22Rv1 (cell line): ENCODE measurements around the gene CTAGE1.
"Not testable (repeated sequence)": the region's sequence is repeated elsewhere in the genome, so short reads cannot be mapped to it uniquely, and the experiment has no call there.

Source experiments
- H3K27ac ChIP-seq: fragments of 450-650 bp; 2 replicates; pipeline ENCODE4 v1.5.1; 2017
- ZFX ChIP-seq: fragments of 450-650 bp; IDR thresholded peaks from 2 replicates; pipeline ENCODE4 v1.6.1; 2017; ENCODE audit warnings: antibody characterized with exemption, borderline replicate concordance
- TF ChIP-seq, protein P1 (sequence below): fragments of 450-650 bp; IDR thresholded peaks from 2 replicates; pipeline ENCODE4 v1.5.1; 2017; ENCODE audit warnings: mild to moderate bottlenecking

The CTAGE1 gene

DNA sequence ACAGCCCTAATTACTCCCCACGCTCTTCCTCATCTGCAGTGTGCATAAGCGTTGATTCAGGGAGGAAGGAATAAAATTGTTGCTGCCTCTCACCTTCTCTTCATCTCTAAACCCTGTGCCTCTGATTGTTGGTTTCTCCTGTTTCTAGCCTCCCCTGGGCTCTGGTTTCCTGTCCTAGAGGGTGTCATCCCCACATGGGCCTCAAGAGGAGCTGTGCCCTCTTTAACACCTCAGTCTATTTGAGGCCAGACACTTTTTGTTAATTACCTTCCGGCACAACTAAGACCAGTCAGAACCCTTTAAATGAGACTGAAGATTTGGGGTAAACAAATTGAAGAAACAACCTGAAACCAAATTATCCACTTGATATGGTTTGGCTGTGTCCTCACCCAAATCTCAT is 9.7 kb downstream of the CTAGE1 start:
- no peak overlapping the region for H3K27ac ChIP-seq
- TF ChIP-seq, protein P1, sequence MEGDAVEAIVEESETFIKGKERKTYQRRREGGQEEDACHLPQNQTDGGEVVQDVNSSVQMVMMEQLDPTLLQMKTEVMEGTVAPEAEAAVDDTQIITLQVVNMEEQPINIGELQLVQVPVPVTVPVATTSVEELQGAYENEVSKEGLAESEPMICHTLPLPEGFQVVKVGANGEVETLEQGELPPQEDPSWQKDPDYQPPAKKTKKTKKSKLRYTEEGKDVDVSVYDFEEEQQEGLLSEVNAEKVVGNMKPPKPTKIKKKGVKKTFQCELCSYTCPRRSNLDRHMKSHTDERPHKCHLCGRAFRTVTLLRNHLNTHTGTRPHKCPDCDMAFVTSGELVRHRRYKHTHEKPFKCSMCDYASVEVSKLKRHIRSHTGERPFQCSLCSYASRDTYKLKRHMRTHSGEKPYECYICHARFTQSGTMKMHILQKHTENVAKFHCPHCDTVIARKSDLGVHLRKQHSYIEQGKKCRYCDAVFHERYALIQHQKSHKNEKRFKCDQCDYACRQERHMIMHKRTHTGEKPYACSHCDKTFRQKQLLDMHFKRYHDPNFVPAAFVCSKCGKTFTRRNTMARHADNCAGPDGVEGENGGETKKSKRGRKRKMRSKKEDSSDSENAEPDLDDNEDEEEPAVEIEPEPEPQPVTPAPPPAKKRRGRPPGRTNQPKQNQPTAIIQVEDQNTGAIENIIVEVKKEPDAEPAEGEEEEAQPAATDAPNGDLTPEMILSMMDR, result peak; percentile 16; the same call in 1 of the 2 replicates
- TF ChIP-seq ZFX, result no peak

DNA sequence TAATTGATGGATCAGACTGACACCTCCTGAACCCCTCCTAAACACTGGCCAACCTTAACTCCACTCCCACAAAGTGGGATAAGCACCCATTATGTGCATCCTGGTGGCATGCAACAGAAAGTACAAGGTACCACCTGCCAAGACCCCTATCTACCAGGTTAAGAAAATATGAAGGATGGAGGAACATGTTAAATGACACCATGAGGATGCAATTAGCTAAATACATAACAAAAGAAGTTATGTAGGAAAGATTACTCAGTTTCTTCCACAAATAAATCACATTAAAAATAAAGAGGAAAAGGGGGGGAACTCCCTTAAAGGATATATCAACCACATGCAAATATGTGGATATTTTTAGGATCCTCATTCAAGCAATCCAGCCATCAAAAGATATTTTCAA is 12.6 kb downstream of the CTAGE1 start:
- no peak overlapping the region for H3K27ac ChIP-seq
- no peak for TF ChIP-seq ZFX
- TF ChIP-seq, protein P1, result no peak

DNA sequence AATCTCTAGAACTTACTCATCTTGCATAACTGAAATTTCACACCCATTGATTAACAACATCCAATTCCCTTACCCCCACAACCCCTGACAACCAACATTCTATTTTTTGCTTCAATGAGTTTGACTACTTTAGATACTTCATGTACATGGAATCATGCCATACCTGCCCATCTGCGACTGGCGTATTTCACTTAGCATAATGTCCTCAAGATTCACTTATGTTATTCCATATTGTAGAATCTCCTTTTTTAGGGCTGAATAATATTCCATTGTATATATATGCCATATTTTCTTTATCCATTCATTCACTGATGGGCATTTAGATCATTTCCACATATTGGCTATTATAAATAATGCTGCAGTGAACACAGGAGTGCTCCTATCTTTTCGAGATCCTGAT is 13.8 kb downstream of the CTAGE1 start:
- H3K27ac ChIP-seq, result no peak overlapping the region

DNA sequence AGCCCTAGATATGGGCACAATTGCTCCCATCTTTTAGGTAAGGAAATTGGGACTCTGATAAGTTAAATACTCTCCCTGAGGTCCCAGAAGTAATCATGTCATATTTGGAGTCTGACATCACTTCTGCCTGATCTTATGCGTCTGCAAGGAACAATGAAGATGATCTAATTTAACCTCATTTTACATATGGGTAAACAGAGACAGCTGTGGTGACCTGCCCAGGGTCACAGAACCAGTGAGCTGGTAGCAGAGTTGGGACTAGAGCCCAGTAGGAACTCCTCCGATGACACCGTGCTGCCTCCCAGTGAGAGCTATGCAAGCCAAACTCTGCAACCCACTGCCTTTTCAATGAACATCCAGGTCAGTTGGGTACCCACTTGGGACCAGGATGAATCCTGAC is 17.8 kb downstream of the CTAGE1 start:
- TF ChIP-seq, protein P1, result no peak
- no peak for TF ChIP-seq ZFX

More for the DNA sequence above, 13.8 kb downstream of the CTAGE1 start:
- TF ChIP-seq, protein P1, result no peak
- no peak for TF ChIP-seq ZFX

DNA sequence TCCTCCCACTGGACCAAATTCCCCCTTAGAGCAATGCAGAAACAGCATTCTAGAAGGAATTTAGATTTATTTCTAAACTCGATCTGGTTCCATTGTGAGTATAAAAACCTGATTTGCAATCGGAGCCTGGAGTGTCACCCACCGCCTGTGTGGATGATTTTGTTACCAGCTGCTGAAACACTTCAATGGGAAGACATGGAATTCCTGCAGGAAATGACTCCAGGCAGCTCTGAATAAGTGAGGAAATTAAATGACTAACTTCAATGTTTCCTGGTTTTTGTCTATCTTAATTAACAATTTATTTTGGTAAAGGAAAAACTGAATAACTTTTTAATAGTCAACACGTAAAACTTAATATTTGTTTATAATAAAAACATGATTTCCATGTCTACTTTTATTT is 19.3 kb downstream of the CTAGE1 start:
- TF ChIP-seq, protein P1, result no peak
- TF ChIP-seq ZFX, result no peak

More for the DNA sequence above, 17.8 kb downstream of the CTAGE1 start:
- H3K27ac ChIP-seq, result no peak overlapping the region

DNA sequence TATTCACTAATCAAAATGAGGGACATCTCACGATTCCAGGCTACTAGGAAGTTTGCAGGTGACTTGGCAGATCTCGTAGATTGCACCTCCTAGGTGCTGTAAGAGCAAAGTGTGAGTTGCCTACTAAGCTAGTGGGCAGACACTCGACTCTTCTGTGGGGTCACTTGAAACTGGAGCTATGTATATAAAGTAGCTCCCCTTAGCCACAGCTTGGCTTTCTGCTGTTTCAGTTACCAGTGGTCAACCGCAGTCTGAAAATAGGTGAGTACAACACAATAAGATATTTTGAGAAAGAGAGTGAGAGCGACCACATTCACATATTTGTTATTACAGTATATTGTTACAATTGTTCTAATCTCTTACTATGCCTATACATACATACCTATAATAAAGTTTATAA is 23.3 kb downstream of the CTAGE1 start:
- H3K27ac ChIP-seq, result no peak overlapping the region
- TF ChIP-seq ZFX, result no peak
- TF ChIP-seq, protein P1, result no peak

More for the DNA sequence above, 19.3 kb downstream of the CTAGE1 start:
- H3K27ac ChIP-seq, result no peak overlapping the region

DNA sequence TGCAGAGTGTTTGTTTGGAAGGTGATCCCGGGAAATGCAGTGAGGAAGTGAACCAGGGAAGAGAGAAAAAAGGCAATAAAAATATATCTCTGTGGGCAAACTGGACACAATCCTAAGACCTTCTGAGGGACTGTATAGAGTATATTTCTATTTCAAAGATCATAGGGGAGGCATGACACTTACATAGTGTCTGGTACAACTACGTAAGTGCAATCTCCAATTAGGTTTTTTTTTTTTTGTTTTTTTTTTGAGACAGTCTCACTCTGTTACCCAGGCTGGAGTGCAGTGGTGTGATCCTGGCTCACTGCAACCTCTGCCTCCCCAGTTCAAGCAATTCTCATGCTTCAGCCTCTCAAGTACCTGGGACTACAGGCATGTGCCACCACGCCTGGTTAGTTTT is 24.6 kb downstream of the CTAGE1 start:
- H3K27ac ChIP-seq, result not testable (repeated sequence)
